Ascending aorta (tissue), 2 donors: ENCODE data around the gene ASB5. TPM values are rescaled to one million over a fixed set of nuclear protein-coding genes. Genes with fewer than 3 reads are reported as not detected.
"Not testable (repeated sequence)": the region's sequence is repeated elsewhere in the genome, so short reads cannot be mapped to it uniquely, and the experiment has no call there.

Source experiments
- DNase-seq, 2 donors: peaks; one replicate each; pipeline ENCODE4 v3.0.0-alpha.2; 2019; ENCODE audit warnings: low spot score in 2 of 2
- H3K27ac ChIP-seq, 2 donors: fragments of 200-600 bp; sonication (generic); one replicate each; pipeline ENCODE4 v1.5.1; 2016 to 2017; ENCODE audit warnings: mild to moderate bottlenecking in 1 of 2
- H3K27me3 ChIP-seq: fragments of 200-600 bp; sonication (generic); one replicate; pipeline ENCODE4 v1.5.1; 2017
- H3K36me3 ChIP-seq, 2 donors: fragments of 200-600 bp; sonication (generic); one replicate each; pipeline ENCODE4 v1.5.1; 2016
- H3K4me1 ChIP-seq, 2 donors: fragments of 200-600 bp; sonication (generic); one replicate each; pipeline ENCODE4 v1.5.1; 2016 to 2017; ENCODE audit warnings: mild to moderate bottlenecking in 1 of 2
- H3K4me3 ChIP-seq, 2 donors: fragments of 200-600 bp; sonication (generic); one replicate each; pipeline ENCODE4 v1.5.1; 2016 to 2017; ENCODE audit warnings: mild to moderate bottlenecking in 1 of 2
- H3K9me3 ChIP-seq, 2 donors: fragments of 200-600 bp; sonication (generic); one replicate each; pipeline ENCODE4 v1.5.1; 2016
- CTCF ChIP-seq, 3 experiments: fragments of 200-600 bp in 2 of 3; fragments of 450-650 bp in 1 of 3; sonication (generic) in 2 of 3; IDR thresholded peaks; one replicate each; pipeline ENCODE4 v1.5.1; 2016 to 2019; ENCODE audit warnings: antibody characterized with exemption in 3 of 3, mild to moderate bottlenecking in 1 of 3, moderate library complexity in 1 of 3
- intact Hi-C: fragments of 100-400 bp; cut with DNase I; formaldehyde crosslinking; loops from one replicate; pipeline ENCODE4 v1.15.1; 2023
- total RNA-seq: library from RNA; depleted of rRNA; stranded (reverse); fragments of >200 nt; gene quantifications from one replicate; pipeline ENCODE4 v1.1.0, GENCODE V29; 2016

ASB5 gene
- total RNA-seq, 1 donor from 2014 or later, result not detected

GRCh38 chr4:176300036-176300435, 31.0 kb upstream of the ASB5 start:
- no peak for DNase-seq
- H3K9me3 ChIP-seq, result no peaks in the 10 kb centered on the region
- intact Hi-C loops, result no loop called here
- H3K4me3 ChIP-seq, result no peak overlapping the region
- no peaks in the 10 kb centered on the region for H3K4me1 ChIP-seq
- H3K27me3 ChIP-seq, result no peaks in the 10 kb centered on the region
- no peak for TF ChIP-seq CTCF (IDR thresholded peaks at IDR 0.05)
- no peak overlapping the region for H3K27ac ChIP-seq
- no peaks in the 10 kb centered on the region for H3K36me3 ChIP-seq

- Histone ChIP-seq H3K27ac (no peak overlapping the region), H3K9me3 (no peaks in the 10 kb centered on the region), H3K4me1 (no peaks in the 10 kb centered on the region), H3K27me3 (no peaks in the 10 kb centered on the region), H3K4me3 (no peak overlapping the region), H3K36me3 (no peaks in the 10 kb centered on the region)
- TF ChIP-seq CTCF (IDR thresholded peaks at IDR 0.05), result no peak
- intact Hi-C loops, result no loop called here
- DNase-seq, result no peak
Observed at GRCh38 chr4:176298664-176299063, 29.6 kb upstream of the ASB5 start.

GRCh38 chr4:176295907-176296306, 26.9 kb upstream of the ASB5 start:
- H3K27me3 ChIP-seq, H3K36me3 ChIP-seq, DNase-seq, H3K4me3 ChIP-seq, H3K4me1 ChIP-seq, intact Hi-C loops, H3K9me3 ChIP-seq, H3K27ac ChIP-seq: not testable (repeated sequence)

GRCh38 chr4:176293660-176294059, 24.6 kb upstream of the ASB5 start:
- H3K27ac ChIP-seq, result no peak overlapping the region
- no peak overlapping the region for H3K4me3 ChIP-seq
- no peak for DNase-seq
- no peaks in the 10 kb centered on the region for H3K9me3 ChIP-seq
- no peaks in the 10 kb centered on the region for H3K4me1 ChIP-seq
- no peak for TF ChIP-seq CTCF (IDR thresholded peaks at IDR 0.05)
- H3K36me3 ChIP-seq, result no peaks in the 10 kb centered on the region
- H3K27me3 ChIP-seq, result no peaks in the 10 kb centered on the region
- intact Hi-C loops, result no loop called here

GRCh38 chr4:176292920-176293319, 23.9 kb upstream of the ASB5 start:
- H3K9me3 ChIP-seq, result no peaks in the 10 kb centered on the region
- no peak for DNase-seq
- H3K27me3 ChIP-seq, result no peaks in the 10 kb centered on the region
- H3K4me1 ChIP-seq, result no peaks in the 10 kb centered on the region
- H3K36me3 ChIP-seq, result no peaks in the 10 kb centered on the region
- intact Hi-C loops, result no loop called here
- no peak overlapping the region for H3K4me3 ChIP-seq
- H3K27ac ChIP-seq, result no peak overlapping the region
- no peak for TF ChIP-seq CTCF (IDR thresholded peaks at IDR 0.05)

GRCh38 chr4:176291748-176292147, 22.7 kb upstream of the ASB5 start:
- no peaks in the 10 kb centered on the region for H3K9me3 ChIP-seq
- DNase-seq, result no peak
- no peak overlapping the region for H3K4me3 ChIP-seq
- no peak overlapping the region for H3K27ac ChIP-seq
- intact Hi-C loops, result no loop called here
- H3K4me1 ChIP-seq, result no peaks in the 10 kb centered on the region
- H3K27me3 ChIP-seq, result no peaks in the 10 kb centered on the region
- H3K36me3 ChIP-seq, result no peaks in the 10 kb centered on the region
- TF ChIP-seq CTCF (IDR thresholded peaks at IDR 0.05), result no peak
